GM06990 (cell line): ENCODE measurements around the gene RNGTT.

Experiments
- DNase-seq: peaks from one replicate; pipeline ENCODE4 v3.0.0-alpha.2; 2011; ENCODE audit not compliant: insufficient read length; ENCODE audit errors: extremely low read depth
- H3K27me3 ChIP-seq: replicated peaks from 2 replicates; pipeline ENCODE4 v1.6.0; 2011; ENCODE audit warnings: low read length; ENCODE audit not compliant: control insufficient read depth, insufficient read depth
- H3K36me3 ChIP-seq: 2 replicates; pipeline ENCODE4 v1.5.1; 2011; ENCODE audit warnings: low read length; ENCODE audit not compliant: control insufficient read depth, insufficient read depth
- H3K4me3 ChIP-seq: replicated peaks from 2 replicates; pipeline ENCODE4 v1.5.1; 2011; ENCODE audit warnings: low read depth, mild to moderate bottlenecking, control low read depth, low read length
- CTCF ChIP-seq: IDR thresholded peaks from 2 replicates; pipeline ENCODE4 v1.5.1; 2011; ENCODE audit warnings: low read length, control low read depth, mild to moderate bottlenecking, inconsistent platforms; ENCODE audit not compliant: insufficient read depth, poor library complexity, severe bottlenecking

RNGTT gene

GRCh38 chr6:88709819-88710246 lies 253.6 kb downstream of the RNGTT start:
- Histone ChIP-seq H3K4me3 (no peak overlapping the region), H3K36me3 (no peaks in the 10 kb centered on the region; the same call in 1 of the 2 replicates), H3K27me3 (no peaks in the 10 kb centered on the region)
- no peak for TF ChIP-seq CTCF
- DNase-seq = no peak

GRCh38 chr6:88708197-88708744 lies 255.1 kb downstream of the RNGTT start:
- TF ChIP-seq CTCF = no peak
- no peaks in the 10 kb centered on the region; the same call in 1 of the 2 replicates for H3K36me3 ChIP-seq
- no peak for DNase-seq

GRCh38 chr6:88705601-88706000 lies 257.8 kb downstream of the RNGTT start:
- TF ChIP-seq CTCF = no peak
- DNase-seq = peak; percentile 44
- no peaks in the 10 kb centered on the region for H3K36me3 ChIP-seq
- H3K27me3 ChIP-seq = no peaks in the 10 kb centered on the region
- no peak overlapping the region for H3K4me3 ChIP-seq

More at GRCh38 chr6:88708197-88708744, 255.1 kb downstream of the RNGTT start:
- no peaks in the 10 kb centered on the region for H3K27me3 ChIP-seq
- no peak overlapping the region for H3K4me3 ChIP-seq

DNA sequence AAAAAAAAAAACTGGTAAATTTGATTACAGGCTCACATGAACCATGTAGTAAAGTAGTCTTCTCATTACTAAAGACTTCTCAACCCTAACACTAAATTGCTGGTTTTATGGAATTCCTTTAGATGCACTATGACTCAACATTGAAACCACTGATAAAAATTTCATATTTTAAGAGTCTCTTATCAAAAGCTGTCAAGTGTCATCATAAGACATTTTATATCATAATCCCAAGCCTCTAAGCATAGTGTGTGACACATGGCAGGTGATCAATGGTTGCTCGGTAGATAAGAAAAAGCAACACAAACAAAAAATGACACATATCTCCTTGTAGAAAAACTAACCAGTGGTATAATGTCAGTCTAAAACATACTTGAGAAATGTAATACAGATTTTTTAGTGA lies 258.4 kb downstream of the RNGTT start:
- Histone ChIP-seq H3K27me3 (no peaks in the 10 kb centered on the region), H3K36me3 (no peaks in the 10 kb centered on the region), H3K4me3 (no peak overlapping the region)
- no peak for TF ChIP-seq CTCF
- DNase-seq = no peak

- Histone ChIP-seq H3K4me3 (no peak overlapping the region), H3K36me3 (no peaks in the 10 kb centered on the region), H3K27me3 (no peaks in the 10 kb centered on the region)
- no peak for DNase-seq
- TF ChIP-seq CTCF = no peak
These were observed 260.4 kb downstream of the RNGTT start for GRCh38 chr6:88702956-88703556.

GRCh38 chr6:88698661-88699060 lies 264.8 kb downstream of the RNGTT start:
- Histone ChIP-seq H3K27me3 (no peaks in the 10 kb centered on the region), H3K36me3 (no peaks in the 10 kb centered on the region), H3K4me3 (no peak overlapping the region)
- TF ChIP-seq CTCF = no peak
- no peak for DNase-seq
